GM12878 (cell line): Measurements from ENCODE around the gene MRPS23. TPM values are rescaled to one million over a fixed set of nuclear protein-coding genes. Genes with fewer than 3 reads are reported as not detected.

Experiments used
- ATAC-seq: fragments of 200-7000 bp; cut with Tn5 transposase; 3 replicates; pipeline ENCODE4 v1.9.1; 2020; ENCODE audit warnings: mild to moderate bottlenecking, moderate library complexity
- BruUV-seq: library from RNA; stranded (reverse); fragments of 400-500 nt; replicated peaks from 2 replicates; lab custom pipeline; 2021; lab: Mats Ljungman, UMichigan
- CTCF ChIA-PET: fragments of 300-600 bp; sonication (Branson Sonifier 250); formaldehyde crosslinking; extraction: SDS; loops from one replicate; lab custom pipeline; 2021; ENCODE audit warnings: inconsistent platforms; lab: Yijun Ruan, JAX
- POLR2A ChIA-PET: fragments of 350-600 bp; formaldehyde crosslinking; extraction: SDS; loops from one replicate; lab custom pipeline; 2021; ENCODE audit warnings: inconsistent platforms; lab: Charles Lee
- RAD21 ChIA-PET: fragments of 300-600 bp; sonication (Branson Sonifier 250); formaldehyde crosslinking; loops from one replicate; lab custom pipeline; 2023; ENCODE audit warnings: antibody characterized with exemption; ENCODE audit not compliant: unreplicated experiment; lab: Charles Lee
- SMC1A ChIA-PET: fragments of 300-600 bp; sonication (Branson Sonifier 250); formaldehyde crosslinking; loops from one replicate; lab custom pipeline; 2023; ENCODE audit not compliant: unreplicated experiment, uncharacterized antibody; lab: Charles Lee
- DNase-seq: peaks from one replicate; pipeline ENCODE4 v3.0.0-alpha.2; 2011; ENCODE audit warnings: low read depth, low spot score
- FAIRE-seq: peaks from 3 replicates; lab custom pipeline; 2011; peaks lifted over from hg19 to GRCh38; lab: Jason Lieb, UNC
- H2AFZ ChIP-seq: 2 replicates; pipeline ENCODE4 v1.6.0; 2011; ENCODE audit warnings: low read depth, low read length, control low read depth; ENCODE audit not compliant: control insufficient read depth
- H3K27ac ChIP-seq: 2 replicates; pipeline ENCODE4 v1.5.1; 2011; ENCODE audit warnings: control low read depth; ENCODE audit not compliant: control insufficient read depth, insufficient read depth
- H3K27me3 ChIP-seq, 2 experiments: replicated peaks in 1 of 2; 2 replicates each; pipeline versions ENCODE4 v1.6.0 to v1.6.1; 2011; ENCODE audit warnings: low read length in 1 of 2; ENCODE audit not compliant: control insufficient read depth in 2 of 2, insufficient read depth in 2 of 2
- H3K36me3 ChIP-seq, 2 experiments: 2 replicates each; pipeline ENCODE4 v1.5.1; 2011; ENCODE audit warnings: low read length in 1 of 2; ENCODE audit not compliant: control insufficient read depth in 2 of 2, insufficient read depth in 2 of 2
- H3K4me1 ChIP-seq: 2 replicates; pipeline ENCODE4 v1.6.1; 2011; ENCODE audit warnings: mild to moderate bottlenecking, low read length, moderate library complexity, mixed read lengths; ENCODE audit not compliant: control insufficient read depth, insufficient read depth
- H3K4me2 ChIP-seq: 2 replicates; pipeline ENCODE4 v1.6.0; 2011; ENCODE audit warnings: control low read depth; ENCODE audit not compliant: control insufficient read depth, insufficient read depth
- H3K4me3 ChIP-seq: fragments of 200-600 bp; sonication (generic); 2 replicates; pipeline ENCODE4 v1.5.1; 2016
- H3K79me2 ChIP-seq: 2 replicates; pipeline ENCODE4 v1.6.0; 2011; ENCODE audit warnings: low read length; ENCODE audit not compliant: control insufficient read depth, insufficient read depth
- H3K9ac ChIP-seq: 2 replicates; pipeline ENCODE4 v1.8.0; 2011; ENCODE audit warnings: low read length, control low read depth, mixed read lengths; ENCODE audit not compliant: control insufficient read depth, insufficient read depth
- H3K9me3 ChIP-seq: replicated peaks from 3 replicates; pipeline ENCODE4 v1.5.1; 2011; ENCODE audit warnings: mild to moderate bottlenecking, low read length; ENCODE audit not compliant: control insufficient read depth, insufficient read depth
- H4K20me1 ChIP-seq: 2 replicates; pipeline ENCODE4 v1.6.0; 2011; ENCODE audit not compliant: control insufficient read depth, insufficient read depth
- EZH2 ChIP-seq: IDR thresholded peaks from 2 replicates; pipeline ENCODE4 v1.6.1; 2012; ENCODE audit warnings: low read depth, mild to moderate bottlenecking, control low read depth, inconsistent platforms, low read length, borderline replicate concordance; ENCODE audit not compliant: control insufficient read depth
- HSF1 ChIP-seq: fragments of 150-350 bp; IDR thresholded peaks from 2 replicates; pipeline ENCODE4 v1.6.1; 2014; ENCODE audit warnings: mild to moderate bottlenecking, low read depth, low read length
- NBN ChIP-seq: fragments of 450-650 bp; IDR thresholded peaks from 2 replicates; pipeline ENCODE4 v1.6.1; 2016
- NR2C2 ChIP-seq: IDR thresholded peaks from 2 replicates; pipeline ENCODE4 v1.6.1; 2011; ENCODE audit warnings: borderline replicate concordance, low read depth; ENCODE audit not compliant: control insufficient read depth, insufficient read length
- SKIL ChIP-seq: fragments of 450-650 bp; IDR thresholded peaks from 2 replicates; pipeline ENCODE4 v1.6.1; 2017; ENCODE audit warnings: mild to moderate bottlenecking, low read depth, inconsistent platforms; ENCODE audit not compliant: poor library complexity, severe bottlenecking
- SMAD1 ChIP-seq: fragments of 450-650 bp; IDR thresholded peaks from 2 replicates; pipeline ENCODE4 v1.6.1; 2018; ENCODE audit warnings: mild to moderate bottlenecking, low read depth; ENCODE audit not compliant: partially characterized antibody
- TBL1XR1 ChIP-seq: IDR thresholded peaks from 2 replicates; pipeline ENCODE4 v1.6.1; 2012; ENCODE audit warnings: low read depth, low read length, improper control_type of control experiment
- ZBTB4 ChIP-seq: fragments of 450-650 bp; formaldehyde crosslinking; IDR thresholded peaks from 2 replicates; pipeline ENCODE4 v1.4.0; 2022; ENCODE audit warnings: mild to moderate bottlenecking, moderate library complexity
- ZZZ3 ChIP-seq: IDR thresholded peaks from 2 replicates; pipeline ENCODE4 v1.6.1; 2011; ENCODE audit warnings: low read depth; ENCODE audit not compliant: control insufficient read depth, insufficient read length
- WGBS: methylation state at CpG from one replicate; pipeline ENCODE4 v1.1.6; 2016; ENCODE audit warnings: low lambda C conversion rate; ENCODE audit not compliant: insufficient replicate concordance, insufficient coverage; ENCODE audit errors: missing lambda C conversion rate; 5-methylcytosine and 5-hydroxymethylcytosine counted together
- in situ Hi-C: fragments of 300-500 bp; cut with MboI; formaldehyde crosslinking; loops from 9 replicates; pipeline ENCODE4 v1.14.3; 2018; ENCODE audit warnings: mixed read lengths
- intact Hi-C: fragments of 100-400 bp; cut with micrococcal nuclease; formaldehyde crosslinking; loops from one replicate; pipeline ENCODE4 v1.14.2; 2022; ENCODE audit not compliant: unreplicated experiment
- polyA plus RNA-seq, 11 experiments: library from polyadenylated mRNA; depleted of rRNA in 4 of 11; unstranded in 6 of 11; stranded (reverse) in 5 of 11; fragments of >200 nt; fragmentation: Nextera tagmentation in 4 of 11; fragmentation: Illumina TruSeq in 1 of 11; extraction: Ambion mirVana in 4 of 11; extraction: Trizol in 1 of 11; gene quantifications; 1 replicate in 1 of 11; 2 replicates in 10 of 11; pipeline versions ENCODE4 v1.2.1 to v1.2.3, GENCODE V29; 2011 to 2016; ENCODE audit warnings: inconsistent platforms in 2 of 11, missing spikeins in 2 of 11, low read depth in 1 of 11
- total RNA-seq, 4 experiments: library from RNA; depleted of rRNA in 3 of 4; stranded (reverse); fragments of >200 nt in 3 of 4; fragmentation: Illumina TruSeq in 1 of 4; extraction: Trizol in 1 of 4; gene quantifications; 2 replicates each; pipeline versions ENCODE4 v1.2.1 to v1.2.3, GENCODE V29; 2013 to 2021

The MRPS23 gene
- total and polyA plus RNA-seq, 10 of the 15 experiments (the other 5 are each of a cell fraction or from before 2014, with no cell fraction given): 65.3 to 237 (median 87.9) TPM

- DNase-seq: no peak
- BruUV-seq: no TSS peak
- Histone ChIP-seq H3K4me1 (no peaks in the 10 kb centered on the region), H3K9ac (no peak overlapping the region), H3K27me3 (no peaks in the 10 kb centered on the region; a peak in 1 of 4 replicates), H4K20me1 (no peaks in the 10 kb centered on the region), H2AFZ (no peak overlapping the region), H3K9me3 (no peaks in the 10 kb centered on the region), H3K27ac (no peak overlapping the region), H3K4me2 (no peak overlapping the region)
- FAIRE-seq: no peak
- intact Hi-C loops: no loop called here
- CTCF ChIA-PET: interaction anchor here (7.2 kb wide), 1 partner anchor 12 kb away, joined by 55 read pairs; no protein-coding TSS in a partner anchor
- 49% methylated on average over 5 of the region's 5 CpGs for WGBS
- RAD21 ChIA-PET: no interaction called here
- in situ Hi-C loops: no loop called here
- POLR2A ChIA-PET: no interaction called here
- TF ChIP-seq SKIL (no peak), SMAD1 (no peak), EZH2 (no peak), ZBTB4 (CRISPR knock-in tag) (no peak), NR2C2 (no peak), TBL1XR1 (no peak), HSF1 (no peak), ZZZ3 (no peak), NBN (no peak)
- TF ChIP-seq, all 136 proteins: peak for 0
- SMC1A ChIA-PET: no interaction called here
- Histone ChIP-seq H3K36me3 (no peaks in the 10 kb centered on the region), H3K79me2 (no peaks in the 10 kb centered on the region), H3K4me3 (no peak overlapping the region)
- no peak for ATAC-seq
Measured at GRCh38 chr17:57819867-57820266, 30.0 kb downstream of the MRPS23 start.
